OCI-LY1 (cell line): Measurements from ENCODE around the gene NT5C3A.

Experiments
- EZH2 ChIP-seq: fragments of 200-600 bp; sonication (generic), shearing (Covaris generic); IDR thresholded peaks from 2 replicates; pipeline ENCODE4 v1.8.0; 2017; ENCODE audit warnings: borderline replicate concordance, mixed run types, mild to moderate bottlenecking, antibody characterized with exemption, low read length, moderate library complexity, mixed read lengths
- TF ChIP-seq, protein P1 (sequence below): fragments of 200-600 bp; sonication (generic), shearing (Covaris generic); IDR thresholded peaks from 2 replicates; pipeline ENCODE4 v1.5.1; 2017; ENCODE audit warnings: mild to moderate bottlenecking, antibody characterized with exemption, low read length, moderate library complexity, mixed read lengths

DNA sequence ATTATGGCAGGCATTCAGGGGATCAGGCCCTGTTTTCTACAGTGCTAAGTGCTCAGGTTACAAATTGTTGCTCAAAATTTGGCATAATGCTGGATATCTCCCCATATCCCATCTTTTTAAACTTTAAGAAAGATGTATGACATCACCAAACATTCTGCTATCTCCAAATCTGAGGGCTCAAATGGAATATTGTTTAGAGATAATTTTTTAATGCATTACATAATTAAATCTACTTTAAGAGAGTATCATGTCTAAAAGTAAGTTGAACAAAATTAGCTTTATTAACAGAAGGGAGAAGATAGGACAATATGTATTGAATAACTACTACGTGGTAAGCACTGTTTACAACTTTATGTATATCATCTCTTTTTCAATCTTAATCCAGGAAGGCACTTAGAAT, 13.9 kb downstream of the NT5C3A start:
- TF ChIP-seq, protein P1, sequence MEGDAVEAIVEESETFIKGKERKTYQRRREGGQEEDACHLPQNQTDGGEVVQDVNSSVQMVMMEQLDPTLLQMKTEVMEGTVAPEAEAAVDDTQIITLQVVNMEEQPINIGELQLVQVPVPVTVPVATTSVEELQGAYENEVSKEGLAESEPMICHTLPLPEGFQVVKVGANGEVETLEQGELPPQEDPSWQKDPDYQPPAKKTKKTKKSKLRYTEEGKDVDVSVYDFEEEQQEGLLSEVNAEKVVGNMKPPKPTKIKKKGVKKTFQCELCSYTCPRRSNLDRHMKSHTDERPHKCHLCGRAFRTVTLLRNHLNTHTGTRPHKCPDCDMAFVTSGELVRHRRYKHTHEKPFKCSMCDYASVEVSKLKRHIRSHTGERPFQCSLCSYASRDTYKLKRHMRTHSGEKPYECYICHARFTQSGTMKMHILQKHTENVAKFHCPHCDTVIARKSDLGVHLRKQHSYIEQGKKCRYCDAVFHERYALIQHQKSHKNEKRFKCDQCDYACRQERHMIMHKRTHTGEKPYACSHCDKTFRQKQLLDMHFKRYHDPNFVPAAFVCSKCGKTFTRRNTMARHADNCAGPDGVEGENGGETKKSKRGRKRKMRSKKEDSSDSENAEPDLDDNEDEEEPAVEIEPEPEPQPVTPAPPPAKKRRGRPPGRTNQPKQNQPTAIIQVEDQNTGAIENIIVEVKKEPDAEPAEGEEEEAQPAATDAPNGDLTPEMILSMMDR = no peak
- no peak for TF ChIP-seq EZH2
